A549 treated with ZK216348 at 1 μM for 4 hours (cell line): ENCODE results near the gene ITGB3BP. TPM values are rescaled to one million over a fixed set of nuclear protein-coding genes. Genes with fewer than 3 reads are reported as not detected.

Experiments
- total RNA-seq: library from RNA; stranded (reverse); fragments of 200-300 nt; extraction: Qiagen RNA extraction; gene quantifications from 5 replicates; pipeline ENCODE4 v1.2.3, GENCODE V29; 2022; ENCODE audit warnings: low read depth

ITGB3BP gene, protein sequence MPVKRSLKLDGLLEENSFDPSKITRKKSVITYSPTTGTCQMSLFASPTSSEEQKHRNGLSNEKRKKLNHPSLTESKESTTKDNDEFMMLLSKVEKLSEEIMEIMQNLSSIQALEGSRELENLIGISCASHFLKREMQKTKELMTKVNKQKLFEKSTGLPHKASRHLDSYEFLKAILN
- total RNA-seq: 15.2 to 30.5 TPM (median 24.1 TPM) in 5 replicates

DNA sequence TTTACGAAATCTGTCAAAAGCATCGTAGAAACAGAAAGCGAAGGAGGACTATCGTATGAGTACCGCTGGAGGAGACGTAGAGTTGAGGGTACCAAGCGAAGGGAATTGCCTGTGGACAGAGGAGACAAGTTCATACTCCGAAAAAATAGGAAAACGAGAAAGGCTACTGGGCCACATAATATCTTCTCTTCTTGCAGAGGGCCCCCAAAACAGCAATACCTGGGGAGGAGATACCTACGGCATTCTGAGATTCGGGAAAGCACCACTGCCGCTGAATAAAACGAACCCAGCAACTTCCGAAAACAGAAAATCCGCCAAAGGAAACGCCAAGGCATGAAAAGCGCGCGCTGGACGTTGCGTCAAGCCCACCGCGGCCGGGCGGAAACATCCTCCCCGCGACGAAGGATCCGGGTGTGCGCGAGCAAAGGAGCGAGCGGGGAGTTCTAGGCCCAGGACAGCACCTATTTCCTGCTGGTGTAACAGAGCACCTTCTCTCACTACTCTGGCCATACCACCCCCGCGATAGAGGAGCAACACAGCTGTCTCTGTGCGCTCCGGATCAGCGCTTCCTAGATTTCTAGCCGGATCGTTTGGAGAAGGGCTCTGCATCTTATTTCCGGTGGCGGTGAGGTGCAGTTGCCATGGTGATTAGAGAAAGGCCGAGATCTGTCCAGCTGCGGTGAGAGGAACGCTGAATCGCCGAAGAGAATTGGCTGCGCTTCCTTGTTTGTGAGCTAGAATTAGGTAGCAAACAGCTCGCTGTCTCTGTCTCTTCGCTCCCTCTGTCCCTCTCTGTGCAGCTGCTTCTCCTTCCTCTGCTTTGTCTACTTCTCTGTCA, at the start of gene ITGB3BP, which contains the start of gene EFCAB7:
TSS of gene ITGB3BP (minus strand) at position 335 of the 838 bp plus-strand sequence. CDS start at position 243, 92 bp downstream.
TSS of gene EFCAB7 (plus strand) at position 635 of the 838 bp plus-strand sequence. CDS start 2,048 bp downstream, outside the sequence.

Other genes starting within 250 kb of the ITGB3BP start
- gene FOXD3, start 200.7 kb downstream of the ITGB3BP start, total RNA-seq: 0.75 to 1.3 TPM (median 1.1 TPM) in 5 replicates
- 3.3 to 6.9 TPM (median 6.3 TPM) in 5 replicates for gene ALG6, start 155.6 kb downstream of the ITGB3BP start, total RNA-seq
- 1.5 to 3.0 TPM (median 2.8 TPM) in 5 replicates for gene EFCAB7, start 300 bp upstream of the ITGB3BP start, total RNA-seq
- gene PGM1, start 70.2 kb upstream of the ITGB3BP start, total RNA-seq: 34.9 to 38.5 TPM (median 37.3 TPM) in 5 replicates